ENCODE results near the gene PLCB4.

DNA sequence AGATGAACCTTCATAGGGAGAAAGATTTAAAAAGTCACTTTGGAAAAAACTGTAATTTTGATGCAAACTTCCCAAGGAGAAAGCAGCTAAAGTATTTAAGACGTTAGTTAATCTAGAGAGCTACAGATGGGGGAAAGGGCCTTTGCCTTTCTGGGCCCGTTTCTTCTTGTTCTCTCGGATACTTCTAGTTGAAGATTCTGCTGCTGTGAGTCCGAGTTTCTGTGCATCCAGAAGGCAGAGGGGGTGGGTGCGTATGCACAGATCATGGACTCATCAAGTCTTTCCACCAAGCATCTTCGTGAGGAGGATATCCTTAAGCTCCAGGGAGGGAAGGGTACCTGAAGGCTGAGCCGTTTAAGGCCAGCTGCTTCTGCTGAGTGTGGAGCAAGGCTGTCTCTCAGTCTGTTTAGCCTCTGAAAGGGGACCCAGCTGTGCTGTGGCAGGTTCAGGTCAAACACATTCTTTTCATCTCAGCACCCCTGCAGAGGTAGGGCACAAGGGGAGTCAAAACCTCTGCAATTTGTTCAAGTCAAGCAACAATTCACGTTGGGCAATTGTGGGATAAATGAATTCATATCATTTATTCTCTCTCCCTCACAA lies 449.8 kb downstream of the PLCB4 start:
- no peak for TF ChIP-seq CTCF (IDR thresholded peaks at IDR 0.05)
- TF ChIP-seq POLR2A (IDR thresholded peaks at IDR 0.05): no peak
